Fibroblast of skin of left biceps (primary cell): ENCODE measurements around the gene KRTAP5-7.
A peak's percentile ranks its signal among the peaks of the same experiment; 100 is the strongest.

Experiments used
- DNase-seq, 2 experiments: peaks; one replicate each; pipeline ENCODE4 v3.0.0-alpha.2; 2013; ENCODE audit warnings: low read depth in 2 of 2

KRTAP5-7 gene

DNA sequence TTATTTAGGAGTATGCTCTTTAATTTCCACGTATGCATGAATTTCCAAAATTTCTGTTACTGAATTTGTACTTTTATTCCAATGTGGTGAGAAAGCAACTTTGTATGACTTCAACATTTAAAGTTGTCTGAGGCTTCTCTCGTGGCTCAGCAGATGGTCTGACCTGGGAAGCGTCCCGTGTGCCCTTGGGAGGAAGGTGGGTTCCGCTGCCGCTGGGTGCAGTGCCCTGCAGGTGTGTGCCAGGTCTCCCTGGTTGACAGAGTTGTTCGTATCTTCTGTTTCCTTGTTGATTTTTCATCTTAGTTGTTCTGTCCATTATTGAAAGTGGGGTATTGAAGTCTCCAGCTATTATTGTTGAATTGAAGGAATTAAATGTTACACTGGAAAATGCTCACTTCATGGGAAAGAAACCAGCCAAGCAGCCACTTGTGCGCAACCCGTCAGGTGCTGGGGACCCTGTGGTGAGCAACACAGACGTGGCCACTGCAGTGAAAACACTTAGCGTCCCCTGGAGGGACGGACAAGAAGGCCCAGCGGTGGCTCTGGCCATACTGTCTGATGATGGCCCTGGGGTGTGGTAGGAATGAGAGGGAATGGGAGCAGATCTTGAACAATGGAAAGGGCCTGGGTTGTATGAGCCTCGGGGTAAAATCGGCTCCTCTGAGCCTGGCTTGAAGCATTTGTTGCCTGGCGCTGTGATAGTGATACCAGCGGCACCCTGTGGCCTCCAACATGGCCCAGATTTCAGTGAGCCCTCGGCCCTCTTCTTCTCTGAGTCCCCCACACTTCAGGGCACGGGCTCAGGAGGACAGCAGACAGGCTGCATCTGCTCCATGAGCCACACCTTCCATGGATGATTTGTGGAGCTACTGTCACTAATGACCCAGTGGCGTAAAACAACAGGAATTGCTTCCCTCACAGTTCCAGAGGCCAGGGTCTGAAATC is 31.5 kb upstream of the KRTAP5-7 start:
- DNase-seq: no peak

DNA sequence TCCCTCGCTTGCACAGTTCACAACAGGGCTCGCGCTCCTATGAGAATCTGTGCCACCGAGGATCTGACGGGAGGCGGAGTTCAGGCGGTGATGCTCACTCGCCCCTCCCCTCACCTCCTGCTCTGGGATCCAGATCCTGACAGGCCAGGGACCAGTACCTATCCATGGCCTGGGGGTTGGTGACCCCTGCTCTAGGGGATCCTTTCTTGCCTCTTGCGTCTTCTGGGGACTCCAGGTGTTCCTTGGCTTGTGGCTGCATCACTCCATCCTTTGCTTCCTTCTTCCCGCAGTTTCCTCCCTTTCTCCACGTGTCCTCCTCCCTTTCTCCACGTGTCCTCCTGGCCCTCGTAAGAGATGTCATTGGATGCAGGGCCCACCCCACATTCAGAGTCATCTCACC is 30.6 kb upstream of the KRTAP5-7 start:
- DNase-seq: no peak

- DNase-seq: no peak
Observed at GRCh38 chr11:71498091-71498490, 29.0 kb upstream of the KRTAP5-7 start.

DNA sequence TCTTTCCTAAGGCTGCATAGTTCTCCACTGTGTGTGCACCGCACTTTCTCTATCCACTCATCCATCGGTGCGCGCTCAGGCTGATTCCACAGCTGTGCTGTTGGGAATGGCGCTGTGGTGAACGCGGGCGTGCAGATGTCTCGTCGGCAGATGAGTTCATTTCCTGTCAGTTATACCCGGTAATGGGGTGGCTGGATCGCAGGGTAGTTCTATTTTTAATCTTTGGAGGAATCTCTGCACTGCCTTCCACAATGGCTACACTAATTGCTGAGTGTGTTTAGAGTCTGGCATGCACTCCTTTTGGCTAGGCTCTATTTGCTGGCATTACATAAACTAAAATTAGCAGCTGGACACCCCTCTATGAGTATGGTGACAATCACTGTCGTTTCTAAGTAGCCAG is 27.9 kb upstream of the KRTAP5-7 start:
- peak in 1 of 2 experiments; percentile 4 for DNase-seq

DNA sequence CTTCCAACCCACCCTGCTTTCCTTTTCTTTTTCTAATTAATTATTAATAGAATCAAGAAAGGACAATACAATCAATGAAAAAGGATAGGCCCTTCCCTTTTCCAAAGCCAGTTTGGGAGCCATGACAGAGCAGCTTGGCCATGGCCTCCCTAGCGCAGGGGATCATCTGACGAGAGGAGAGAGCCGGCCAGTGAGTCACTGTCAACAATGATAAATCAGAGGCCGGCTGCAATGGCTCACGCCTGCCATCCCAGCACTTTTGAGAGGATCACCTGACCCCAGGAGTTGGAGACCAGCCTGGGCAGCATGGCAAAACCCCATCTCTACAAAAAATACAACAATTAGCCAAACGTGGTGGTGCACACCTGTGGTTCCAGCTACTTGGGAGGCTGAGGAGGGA is 27.5 kb upstream of the KRTAP5-7 start:
- no peak for DNase-seq

- no peak for DNase-seq
Observed at GRCh38 chr11:71500601-71501021, 26.5 kb upstream of the KRTAP5-7 start.

DNA sequence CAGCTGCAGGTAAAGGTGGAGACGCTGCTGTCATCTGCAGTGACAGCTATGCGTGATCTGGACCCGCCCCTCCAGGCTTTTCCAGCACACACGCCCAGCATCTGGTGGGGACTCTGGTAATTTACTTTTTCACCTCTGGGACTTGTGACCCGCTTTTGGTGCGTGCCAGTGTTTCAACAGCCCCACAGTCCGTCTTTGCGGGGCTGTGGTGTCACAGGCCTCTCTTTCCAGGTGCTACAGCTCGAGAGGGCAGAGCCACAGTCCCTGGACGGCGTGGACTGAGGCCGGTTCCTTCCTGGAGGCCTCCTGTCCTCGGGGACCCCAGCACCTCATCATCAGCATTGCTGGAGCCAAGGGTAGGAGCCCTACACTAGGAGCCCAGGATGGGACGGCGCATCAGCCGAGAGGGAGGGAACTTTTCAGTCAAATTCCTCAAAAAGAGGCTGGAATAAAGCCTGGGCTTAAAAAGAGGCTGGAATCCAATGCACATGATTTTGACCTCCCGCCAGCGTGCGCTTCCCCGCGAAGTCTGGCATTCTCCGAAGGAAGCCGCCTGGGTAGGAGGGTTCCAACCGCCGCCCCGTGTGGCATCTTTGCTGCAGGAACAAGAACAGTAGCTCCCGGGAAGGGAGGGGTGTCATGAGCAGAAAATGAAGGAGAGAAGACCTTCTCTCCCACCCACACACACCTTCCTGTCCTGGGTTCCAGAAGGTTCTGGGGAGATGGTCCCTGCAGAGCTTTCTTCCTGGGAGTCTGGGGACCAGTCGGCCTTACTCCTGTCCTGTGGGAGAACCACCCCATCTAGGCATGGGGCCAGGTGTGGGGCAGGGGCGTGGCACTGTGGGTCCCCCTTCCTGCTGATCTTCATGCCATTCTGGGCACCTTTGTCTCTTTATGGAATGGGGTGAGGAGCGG is 25.7 kb upstream of the KRTAP5-7 start:
- no peak for DNase-seq

- DNase-seq: no peak
Observed at GRCh38 chr11:71502026-71502425, 25.0 kb upstream of the KRTAP5-7 start.

DNA sequence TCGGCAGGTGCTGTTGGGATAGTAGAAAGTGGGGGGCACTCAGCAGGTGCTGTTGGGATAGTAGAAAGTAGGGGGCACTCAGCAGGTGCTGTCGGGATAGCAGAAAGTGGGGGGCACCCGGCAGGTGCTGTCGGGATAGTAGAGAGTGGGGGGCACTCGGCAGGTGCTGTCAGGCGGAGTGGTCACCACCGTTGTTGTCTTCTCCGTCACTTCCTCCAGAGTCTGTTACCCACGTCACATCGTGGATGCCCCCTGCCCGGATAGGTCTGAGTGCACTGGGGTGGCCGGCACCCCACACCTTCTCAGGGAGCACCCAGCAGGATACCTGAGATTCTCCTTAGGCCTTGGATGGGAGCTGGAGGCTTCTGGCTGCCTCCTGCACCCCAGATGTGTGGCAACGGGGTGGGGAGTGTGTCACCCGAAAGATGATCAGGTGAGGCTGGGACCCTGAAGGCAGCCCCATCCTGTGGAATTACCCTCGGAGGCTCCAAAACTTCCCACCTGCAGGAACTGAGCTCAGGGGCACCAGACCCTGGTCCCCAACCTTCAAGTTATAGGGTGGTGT is 24.1 kb upstream of the KRTAP5-7 start:
- no peak for DNase-seq

- DNase-seq: no peak
Observed at GRCh38 chr11:71504531-71504930, 22.5 kb upstream of the KRTAP5-7 start.

DNA sequence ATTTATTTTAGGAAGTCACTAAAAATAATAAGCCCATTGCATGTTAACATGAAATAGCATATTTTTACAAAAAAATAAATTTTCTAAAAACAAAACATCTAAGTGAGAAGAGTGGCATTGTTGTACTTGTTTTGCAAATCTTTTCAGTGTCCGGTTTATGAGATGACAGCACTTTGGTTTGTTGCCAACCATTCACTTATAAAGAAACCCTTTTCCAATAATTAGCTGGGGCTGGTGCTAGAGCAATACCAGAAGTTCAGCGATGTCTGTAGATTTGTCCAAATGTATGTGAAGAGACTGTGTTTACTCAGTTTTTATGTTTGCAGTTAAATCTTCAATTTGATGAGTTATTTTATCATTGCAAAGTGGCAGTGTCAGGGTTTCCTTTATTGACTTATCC is 22.1 kb upstream of the KRTAP5-7 start:
- no peak for DNase-seq

GRCh38 chr11:71505781-71506180 is 21.3 kb upstream of the KRTAP5-7 start:
- DNase-seq: no peak

DNA sequence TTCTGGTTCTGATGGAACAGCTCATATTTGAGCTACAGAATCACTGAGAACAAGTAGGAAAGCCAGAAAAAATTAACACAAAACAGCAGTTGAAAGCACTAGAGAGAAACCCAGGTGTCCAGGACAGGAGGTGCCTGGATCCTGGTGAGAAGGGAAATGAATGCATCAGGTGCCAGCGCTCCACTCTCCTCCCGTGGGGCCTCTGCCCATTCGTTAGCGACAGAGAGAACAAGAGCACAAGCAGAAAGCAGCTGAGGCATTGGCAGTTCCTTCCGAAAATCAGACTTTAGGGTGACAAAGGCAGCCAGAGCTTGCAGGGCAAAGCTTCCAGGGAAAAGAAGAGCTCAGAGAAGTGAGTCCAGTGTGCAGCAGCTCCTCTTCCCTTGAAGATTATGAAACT is 20.0 kb upstream of the KRTAP5-7 start:
- DNase-seq: no peak

DNA sequence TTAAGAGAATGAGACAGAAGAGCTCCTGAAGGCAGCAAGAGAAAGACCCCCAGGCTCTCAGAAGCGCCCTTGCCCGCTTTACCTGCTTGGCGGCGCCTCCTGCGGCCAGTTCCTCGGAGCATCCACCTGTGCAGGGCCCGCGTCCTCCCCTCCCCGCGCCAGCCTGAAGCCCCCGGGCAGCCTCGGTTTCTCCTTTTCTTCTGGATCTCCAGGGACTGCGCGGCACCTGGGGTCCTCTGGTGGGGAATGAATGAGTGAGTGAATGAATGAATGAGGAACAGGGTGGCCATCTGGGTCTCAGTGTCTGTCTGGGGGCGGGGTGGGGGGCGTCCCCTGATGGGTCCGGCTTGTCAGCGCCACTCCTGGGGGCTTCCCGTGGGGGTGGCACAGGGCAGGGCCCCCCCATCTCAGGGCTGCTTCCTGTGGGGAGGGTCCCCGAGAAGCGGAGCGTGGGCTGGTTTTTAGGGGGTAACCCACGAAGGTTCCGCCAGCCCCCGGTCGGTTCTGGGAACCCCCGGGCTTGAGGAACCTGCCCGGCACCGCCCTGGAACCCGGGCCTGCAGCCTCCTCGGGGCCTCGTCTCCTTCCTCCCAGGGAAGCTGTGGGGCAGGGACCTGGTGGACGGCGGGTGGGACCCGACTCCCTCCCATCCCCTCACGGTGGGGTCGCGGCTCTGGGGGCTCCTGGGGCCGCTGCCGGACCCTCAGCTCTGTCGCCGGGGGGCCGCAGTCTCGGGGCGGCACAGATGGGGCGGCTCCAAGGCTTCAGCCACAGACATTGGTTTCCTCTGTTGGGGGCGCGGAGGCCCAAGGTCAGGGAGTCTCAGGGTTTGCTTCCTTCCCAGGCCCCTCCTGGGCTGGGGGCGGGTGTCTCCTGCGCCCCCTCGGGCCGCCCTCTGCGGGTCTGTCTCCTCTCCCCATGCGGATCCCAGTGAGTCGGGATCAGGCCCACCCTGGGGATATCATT is 8.3 kb upstream of the KRTAP5-7 start:
- no peak for DNase-seq

DNA sequence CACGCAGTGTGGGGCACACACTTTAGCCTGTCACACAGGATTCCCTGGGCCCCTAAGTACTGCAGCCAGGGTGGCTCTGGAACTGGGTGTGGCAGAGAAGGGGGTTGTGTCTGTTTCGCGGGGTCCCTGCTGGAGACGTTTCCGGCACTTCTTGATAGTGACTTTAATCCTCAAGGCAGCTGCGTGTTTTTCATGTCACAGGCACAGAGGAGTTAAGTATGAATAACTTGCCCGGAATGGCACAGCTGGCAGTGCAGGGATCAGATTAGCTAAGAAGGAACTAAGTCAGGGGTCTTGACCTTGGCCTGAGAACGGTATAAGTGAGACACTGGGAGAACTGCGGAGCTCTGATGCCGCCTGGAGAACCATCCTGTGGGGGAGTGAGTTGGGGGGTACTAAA is 7.5 kb upstream of the KRTAP5-7 start:
- no peak for DNase-seq

DNA sequence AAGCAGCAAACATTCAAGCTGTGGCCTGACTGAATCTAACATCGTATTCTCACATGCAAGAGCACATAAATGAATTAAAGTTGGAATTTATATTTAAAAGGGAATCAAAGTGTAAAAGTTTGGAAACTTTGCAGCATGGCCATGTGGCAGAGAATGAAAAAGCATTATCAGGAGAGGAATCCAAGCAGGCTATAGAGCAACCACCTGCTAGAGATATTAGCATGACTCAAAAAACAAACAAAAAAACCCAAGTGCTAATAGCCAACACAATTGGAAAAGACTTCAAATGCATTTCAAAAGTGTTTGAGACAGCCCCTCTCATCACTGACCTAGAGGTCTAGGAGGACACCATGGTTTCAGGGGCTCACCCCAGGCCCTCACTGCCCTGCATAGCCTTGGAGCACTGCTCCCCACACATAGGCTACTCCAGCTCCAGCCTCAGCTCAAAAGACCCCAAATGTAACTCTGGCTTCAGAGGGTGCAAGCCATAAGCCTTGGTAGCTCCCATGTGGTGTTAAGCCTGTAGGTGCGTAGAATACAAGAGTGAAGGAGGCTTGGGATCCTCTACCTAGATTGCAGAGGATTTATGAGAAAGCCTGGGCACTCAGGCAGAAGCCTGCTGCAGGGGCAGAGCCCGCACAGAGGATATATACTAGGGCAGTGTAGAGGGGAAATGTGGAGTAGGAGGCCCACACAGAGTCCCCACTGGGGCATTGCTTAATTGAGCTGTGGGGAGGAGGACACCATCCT is 1.7 kb upstream of the KRTAP5-7 start:
- no peak for DNase-seq

DNA sequence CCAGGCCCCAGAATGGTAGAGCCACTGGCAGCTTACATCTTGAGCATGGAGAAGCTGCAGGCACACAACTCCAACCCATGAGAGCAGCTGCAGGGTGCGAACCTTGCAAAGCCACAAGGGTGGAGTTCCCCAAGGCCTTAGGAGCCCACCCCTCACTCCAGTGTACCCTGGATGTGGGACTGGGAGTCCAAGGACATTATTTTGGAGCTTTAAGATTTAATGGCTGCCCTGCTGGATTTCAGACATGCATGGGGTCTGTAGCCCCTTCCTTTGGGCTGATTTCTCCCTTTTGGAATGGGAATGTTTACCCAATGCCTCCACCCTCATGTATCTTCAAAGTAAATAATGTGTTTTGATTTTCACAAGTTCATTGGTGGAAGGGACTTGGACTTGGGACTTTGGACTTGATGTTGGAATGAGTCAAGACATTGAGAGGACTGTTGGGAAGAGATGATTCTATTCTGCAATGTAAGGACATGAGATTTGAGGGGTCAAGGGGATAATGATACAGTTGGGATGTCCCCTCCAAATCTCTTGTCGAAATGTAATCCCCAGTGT is 1.1 kb upstream of the KRTAP5-7 start:
- DNase-seq: no peak

GRCh38 chr11:71527576-71528210 is 626 bp downstream of the KRTAP5-7 start:
- DNase-seq: no peak

DNA sequence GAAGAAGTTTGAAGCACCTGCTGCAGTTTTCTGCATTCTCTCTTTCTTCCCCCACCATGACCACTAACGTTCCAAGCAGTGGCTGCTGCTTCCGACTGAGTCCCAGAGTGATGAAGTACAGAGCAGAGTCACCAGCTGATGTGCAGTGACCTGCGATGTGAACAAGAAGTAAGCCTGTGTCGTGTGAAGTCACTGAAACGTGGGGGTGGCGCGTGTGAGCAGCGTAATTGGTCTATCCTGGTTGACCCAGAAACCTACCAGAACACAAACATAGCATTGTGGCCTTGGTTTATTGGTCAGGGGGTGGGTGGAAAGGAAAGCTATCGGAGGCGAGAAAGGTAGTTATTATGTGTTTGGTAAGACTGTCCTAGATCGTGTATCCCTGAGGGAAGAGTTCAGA is 3.5 kb downstream of the KRTAP5-7 start:
- DNase-seq: no peak
